Fibroblast of lung (primary cell): Measurements from ENCODE around the gene SIPA1L3. TPM values are rescaled to one million over a fixed set of nuclear protein-coding genes. Genes with fewer than 3 reads are reported as not detected.

ENCODE experiments used
- DNase-seq, 2 donors: peaks; one replicate each; pipeline versions ENCODE4 v3.0.0 to v3.0.0-alpha.2; 2010; ENCODE audit warnings: low read depth in 2 of 2
- H2AFZ ChIP-seq: 2 replicates; pipeline ENCODE4 v1.5.1; 2012; ENCODE audit warnings: low read length, control low read depth, inconsistent platforms
- H3K27ac ChIP-seq: 2 replicates; pipeline ENCODE4 v1.5.1; 2011; ENCODE audit warnings: low read length, control low read depth; ENCODE audit not compliant: insufficient read depth
- H3K27me3 ChIP-seq: 2 replicates; pipeline ENCODE4 v1.5.1; 2011; ENCODE audit warnings: mild to moderate bottlenecking, low read length; ENCODE audit not compliant: control insufficient read depth, insufficient read depth
- H3K36me3 ChIP-seq: 2 replicates; pipeline ENCODE4 v1.5.1; 2011; ENCODE audit warnings: low read length; ENCODE audit not compliant: control insufficient read depth, insufficient read depth
- H3K4me1 ChIP-seq: 2 replicates; pipeline ENCODE4 v1.5.1; 2011; ENCODE audit warnings: low read length; ENCODE audit not compliant: control insufficient read depth, insufficient read depth; ENCODE audit errors: extremely low read depth
- H3K4me2 ChIP-seq: 2 replicates; pipeline ENCODE4 v1.5.1; 2011; ENCODE audit warnings: low read length, control low read depth; ENCODE audit not compliant: insufficient read depth; ENCODE audit errors: extremely low read depth
- H3K4me3 ChIP-seq, 4 experiments: fragments of 200-600 bp in 1 of 4; sonication (generic) in 1 of 4; replicated peaks in 1 of 4; 2 replicates each; pipeline ENCODE4 v1.5.1; 2011 to 2016; ENCODE audit warnings: low read length in 4 of 4, low read depth in 3 of 4, mild to moderate bottlenecking in 3 of 4, control low read depth in 2 of 4, inconsistent platforms in 1 of 4, mixed read lengths in 1 of 4; ENCODE audit not compliant: insufficient read depth in 1 of 4; ENCODE audit errors: control extremely low read depth in 1 of 4
- H3K79me2 ChIP-seq: 2 replicates; pipeline ENCODE4 v1.5.1; 2012; ENCODE audit warnings: mild to moderate bottlenecking, low read length, inconsistent platforms; ENCODE audit not compliant: control insufficient read depth, insufficient read depth
- H3K9ac ChIP-seq: 2 replicates; pipeline ENCODE4 v1.5.1; 2011; ENCODE audit warnings: mild to moderate bottlenecking, low read length, control low read depth; ENCODE audit not compliant: insufficient read depth
- H3K9me3 ChIP-seq: 2 replicates; pipeline ENCODE4 v1.5.1; 2012; ENCODE audit warnings: low read depth, low read length; ENCODE audit not compliant: control insufficient read depth, insufficient read depth
- H4K20me1 ChIP-seq: 2 replicates; pipeline ENCODE4 v1.5.1; 2011; ENCODE audit warnings: low read length; ENCODE audit not compliant: control insufficient read depth, insufficient read depth; ENCODE audit errors: extremely low read depth
- CTCF ChIP-seq, 2 donors: IDR thresholded peaks in 1 of 2; conservative IDR thresholded peaks in 1 of 2; 1 replicate in 1 of 2; 2 replicates in 1 of 2; pipeline ENCODE4 v1.5.1; 2011 to 2012; ENCODE audit warnings: low read length in 2 of 2, control low read depth in 1 of 2, inconsistent platforms in 1 of 2, low read depth in 1 of 2, mild to moderate bottlenecking in 1 of 2
- EZH2 ChIP-seq: IDR thresholded peaks from 2 replicates; pipeline ENCODE4 v1.5.1; 2012; ENCODE audit warnings: low read length, control low read depth, mild to moderate bottlenecking; ENCODE audit errors: missing control alignments
- polyA plus RNA-seq, 2 donors: library from polyadenylated mRNA; depleted of rRNA in 1 of 2; stranded (reverse) in 1 of 2; unstranded in 1 of 2; fragments of >200 nt; gene quantifications; 2 replicates each; pipeline ENCODE4 v1.2.1, GENCODE V29; 2011 to 2012; ENCODE audit warnings: missing spikeins in 1 of 2
- total RNA-seq: library from RNA; depleted of rRNA; stranded (reverse); fragments of >200 nt; gene quantifications from 2 replicates; pipeline ENCODE4 v1.2.1, GENCODE V29; 2014

Gene SIPA1L3
- total and polyA plus RNA-seq, 2 donors (not counting 1 experiment from before 2014, with no cell fraction given): 3.7 to 10.1 TPM

- H3K4me3 ChIP-seq: no peak overlapping the region
- no peaks in the 10 kb centered on the region for H4K20me1 ChIP-seq
- no peaks in the 10 kb centered on the region for H3K9me3 ChIP-seq
- no peak overlapping the region for H2AFZ ChIP-seq
- no peaks in the 10 kb centered on the region for H3K79me2 ChIP-seq
- TF ChIP-seq CTCF (conservative IDR thresholded peaks at IDR 0.05 in 1 of 2, IDR thresholded peaks at IDR 0.05 in 1 of 2; ENCODE audit: low read depth in 1 of 2, low read length in 2 of 2) (no peak), EZH2 (no peak)
- no peak overlapping the region for H3K9ac ChIP-seq
- H3K27me3 ChIP-seq: no peaks in the 10 kb centered on the region
- H3K4me2 ChIP-seq: no peak overlapping the region
- no peak for DNase-seq
- no peak overlapping the region for H3K27ac ChIP-seq
- H3K4me1 ChIP-seq: no peaks in the 10 kb centered on the region
- H3K36me3 ChIP-seq: no peaks in the 10 kb centered on the region
Measured at GRCh38 chr19:38045554-38046253, 138.7 kb downstream of the SIPA1L3 start.

- no peak for DNase-seq
- no peaks in the 10 kb centered on the region for H3K9me3 ChIP-seq
- H3K79me2 ChIP-seq: no peaks in the 10 kb centered on the region
- no peaks in the 10 kb centered on the region for H4K20me1 ChIP-seq
- no peak overlapping the region for H2AFZ ChIP-seq
- H3K9ac ChIP-seq: no peak overlapping the region
- H3K4me3 ChIP-seq: no peak overlapping the region
- no peak for TF ChIP-seq CTCF (conservative IDR thresholded peaks at IDR 0.05 in 1 of 2, IDR thresholded peaks at IDR 0.05 in 1 of 2; ENCODE audit: low read depth in 1 of 2, low read length in 2 of 2)
- no peak for TF ChIP-seq EZH2
- no peaks in the 10 kb centered on the region for H3K27me3 ChIP-seq
- H3K36me3 ChIP-seq: no peaks in the 10 kb centered on the region
- H3K4me2 ChIP-seq: no peak overlapping the region
- no peak overlapping the region for H3K27ac ChIP-seq
- H3K4me1 ChIP-seq: no peaks in the 10 kb centered on the region
Measured at GRCh38 chr19:38046254-38047048, 139.4 kb downstream of the SIPA1L3 start.

DNA sequence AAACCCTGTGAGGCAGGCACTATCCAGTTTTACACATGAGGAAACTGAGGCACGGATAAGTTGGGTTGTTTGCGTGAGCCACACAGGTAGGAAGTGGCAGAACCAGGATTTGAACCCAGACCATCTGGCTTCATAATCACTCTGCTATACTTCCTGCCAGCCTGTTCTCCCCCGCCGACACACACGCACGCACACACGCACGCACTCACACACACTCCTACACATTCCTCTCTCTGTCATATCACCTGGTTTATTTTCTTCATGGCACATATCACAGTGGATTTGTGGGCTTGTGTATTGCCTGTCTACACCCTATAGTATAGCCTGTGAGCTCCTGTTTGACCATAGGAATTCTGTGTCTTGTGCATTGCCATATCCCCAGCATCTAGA is 140.0 kb downstream of the SIPA1L3 start:
- no peak overlapping the region for H2AFZ ChIP-seq
- no peaks in the 10 kb centered on the region for H3K4me1 ChIP-seq
- no peak overlapping the region for H3K4me2 ChIP-seq
- no peaks in the 10 kb centered on the region for H4K20me1 ChIP-seq
- TF ChIP-seq CTCF (conservative IDR thresholded peaks at IDR 0.05 in 1 of 2, IDR thresholded peaks at IDR 0.05 in 1 of 2; ENCODE audit: low read depth in 1 of 2, low read length in 2 of 2) (no peak), EZH2 (no peak)
- H3K36me3 ChIP-seq: no peaks in the 10 kb centered on the region
- no peak overlapping the region for H3K9ac ChIP-seq
- no peaks in the 10 kb centered on the region for H3K27me3 ChIP-seq
- no peaks in the 10 kb centered on the region for H3K79me2 ChIP-seq
- H3K9me3 ChIP-seq: no peaks in the 10 kb centered on the region
- no peak overlapping the region for H3K27ac ChIP-seq
- DNase-seq: no peak
- H3K4me3 ChIP-seq: no peak overlapping the region
